HepG2 (cell line): ENCODE measurements around the gene NPHP1.
"Not testable (repeated sequence)": the region's sequence is repeated elsewhere in the genome, so short reads cannot be mapped to it uniquely, and the experiment has no call there.

Experiments
- ARID3A ChIP-seq: IDR thresholded peaks from 2 replicates; pipeline ENCODE4 v1.6.1; 2012; ENCODE audit warnings: low read depth, low read length, improper control_type of control experiment
- ARNT2 ChIP-seq: sonication (generic); formaldehyde crosslinking; IDR thresholded peaks from 2 replicates; pipeline ENCODE4 v1.8.0; 2022; ENCODE audit warnings: mild to moderate bottlenecking, low read depth, missing genetic modification reagents, moderate library complexity
- GPN1 ChIP-seq: sonication (generic); formaldehyde crosslinking; IDR thresholded peaks from 2 replicates; pipeline ENCODE4 v1.5.1; 2020; ENCODE audit warnings: missing genetic modification reagents, borderline replicate concordance
- KLF16 ChIP-seq, 2 experiments: sonication (generic) in 1 of 2; formaldehyde crosslinking in 1 of 2; IDR thresholded peaks; 2 replicates each; pipeline versions ENCODE4 v1.6.1 to v1.8.0; 2016 to 2023; ENCODE audit warnings: missing genetic modification reagents in 2 of 2, missing compliant biosample characterization in 1 of 2
- ZNF263 ChIP-seq: sonication (generic); formaldehyde crosslinking; IDR thresholded peaks from 2 replicates; pipeline ENCODE4 v1.4.0; 2020; ENCODE audit warnings: missing genetic modification reagents

- TF ChIP-seq ARNT2 (CRISPR knock-in tag); GPN1 (CRISPR knock-in tag); ZNF263 (CRISPR knock-in tag); ARID3A; KLF16 (CRISPR knock-in tag; IDR thresholded peaks at IDR 0.05): not testable (repeated sequence)
These were observed 103.9 kb downstream of the NPHP1 start for GRCh38 chr2:110100880-110101279.
